ENCODE data around the gene ATG4C. TPM values are rescaled to one million over a fixed set of nuclear protein-coding genes. Genes with fewer than 3 reads are reported as not detected.

Gene ATG4C
- total RNA-seq, 4 donors from 2014 or later, result 0.95 to 7.5 (median 5.7) TPM

- Histone ChIP-seq H3K36me3 (no peaks in the 10 kb centered on the region), H3K27ac (no peak overlapping the region), H3K4me1 (no peaks in the 10 kb centered on the region), H3K4me3 (no peak overlapping the region), H3K27me3 (no peaks in the 10 kb centered on the region), H3K9me3 (no peaks in the 10 kb centered on the region)
- TF ChIP-seq POLR2A (IDR thresholded peaks at IDR 0.05) (no peak), CTCF (IDR thresholded peaks at IDR 0.05) (no peak)
- 80 to 83% methylated on average over 1 of the region's 1 CpG for WGBS, 2 donors
- DNase-seq, result no peak
- intact Hi-C loops (cut with DNase I), result no loop called here
These were observed 86.2 kb downstream of the ATG4C start for GRCh38 chr1:62870148-62870547.

GRCh38 chr1:62875676-62876075, 91.7 kb downstream of the ATG4C start:
- WGBS, 2 donors, result 31 to 60% methylated on average over 3 of the region's 3 CpGs

DNA sequence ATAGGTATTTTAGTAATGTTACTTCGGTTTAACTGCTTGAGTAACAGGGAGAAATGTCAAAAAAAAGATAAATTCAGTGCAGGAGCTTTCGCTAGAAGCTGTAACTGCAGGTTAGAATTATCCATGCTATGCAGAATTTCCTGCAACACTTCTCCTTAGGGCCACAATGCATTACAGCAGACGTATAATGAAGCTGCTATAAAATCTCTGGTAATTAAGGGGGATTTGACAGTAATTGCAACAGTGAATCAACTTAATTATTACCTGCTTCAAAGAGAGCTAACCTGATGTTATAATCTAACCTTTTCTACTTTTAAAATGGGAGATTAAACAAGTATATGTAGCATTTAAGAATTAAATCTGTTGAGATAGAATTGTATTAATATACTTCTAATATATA, 92.6 kb downstream of the ATG4C start:
- intact Hi-C loops (cut with DNase I), result no loop called here
- Histone ChIP-seq H3K9me3 (no peaks in the 10 kb centered on the region), H3K4me3 (no peak overlapping the region), H3K4me1 (no peaks in the 10 kb centered on the region), H3K27me3 (no peaks in the 10 kb centered on the region), H3K27ac (no peak overlapping the region), H3K36me3 (no peaks in the 10 kb centered on the region)
- TF ChIP-seq CTCF (IDR thresholded peaks at IDR 0.05), result no peak
- TF ChIP-seq POLR2A (IDR thresholded peaks at IDR 0.05), result no peak
- WGBS, 2 donors, result 72 to 82% methylated on average over 3 of the region's 3 CpGs
- DNase-seq, result no peak

More at GRCh38 chr1:62875676-62876075, 91.7 kb downstream of the ATG4C start:
- Histone ChIP-seq H3K9me3 (no peaks in the 10 kb centered on the region), H3K36me3 (no peaks in the 10 kb centered on the region), H3K4me3 (no peak overlapping the region), H3K4me1 (no peaks in the 10 kb centered on the region), H3K27me3 (no peaks in the 10 kb centered on the region), H3K27ac (no peak overlapping the region)
- intact Hi-C loops (cut with DNase I), result no loop called here
- TF ChIP-seq POLR2A (IDR thresholded peaks at IDR 0.05), result no peak
- no peak for TF ChIP-seq CTCF (IDR thresholded peaks at IDR 0.05)
- no peak for DNase-seq

- H3K36me3 ChIP-seq, result no peaks in the 10 kb centered on the region
- H3K9me3 ChIP-seq, result no peaks in the 10 kb centered on the region
- H3K27ac ChIP-seq, result no peak overlapping the region
- H3K4me1 ChIP-seq, result peaks cover 0 to 3% (median 0%) of the 10 kb centered on the region in 3 donors
- no peak overlapping the region for H3K4me3 ChIP-seq
- intact Hi-C loops (cut with DNase I), result no loop called here
- DNase-seq, result no peak
- no peak for TF ChIP-seq CTCF (IDR thresholded peaks at IDR 0.05)
- TF ChIP-seq POLR2A (IDR thresholded peaks at IDR 0.05), result no peak
- H3K27me3 ChIP-seq, result no peaks in the 10 kb centered on the region
- 69 to 93% methylated on average over 2 of the region's 2 CpGs for WGBS, 2 donors
These were observed 93.6 kb downstream of the ATG4C start for GRCh38 chr1:62877579-62877978.

- H3K27ac ChIP-seq, result no peak overlapping the region
- no peak overlapping the region for H3K4me3 ChIP-seq
- TF ChIP-seq CTCF (IDR thresholded peaks at IDR 0.05) (no peak), POLR2A (IDR thresholded peaks at IDR 0.05) (no peak)
- peaks cover 0 to 3% (median 0%) of the 10 kb centered on the region in 4 donors for H3K27me3 ChIP-seq
- no peak for DNase-seq
- H3K9me3 ChIP-seq, result no peaks in the 10 kb centered on the region
- no peaks in the 10 kb centered on the region for H3K36me3 ChIP-seq
- intact Hi-C loops (cut with DNase I), result no loop called here
- 77 to 88% methylated on average over 1 of the region's 1 CpG for WGBS, 2 donors
- peaks cover 0 to 4% (median 0%) of the 10 kb centered on the region in 3 donors for H3K4me1 ChIP-seq
These were observed 96.0 kb downstream of the ATG4C start for GRCh38 chr1:62879962-62880361.

Measured in esophagus squamous epithelium (tissue), 5 donors.